Activated gamma-delta T cell treated with anti-CD3 and anti-CD28 coated beads, Interleukin-2, amount 50 U/mL, for 16 hours (primary cell): ENCODE measurements around the gene CFAP74.

Source experiments
- DNase-seq: peaks from one replicate; pipeline ENCODE4 v3.0.0-alpha.2; 2020; ENCODE audit warnings: low read depth

CFAP74 gene

DNA sequence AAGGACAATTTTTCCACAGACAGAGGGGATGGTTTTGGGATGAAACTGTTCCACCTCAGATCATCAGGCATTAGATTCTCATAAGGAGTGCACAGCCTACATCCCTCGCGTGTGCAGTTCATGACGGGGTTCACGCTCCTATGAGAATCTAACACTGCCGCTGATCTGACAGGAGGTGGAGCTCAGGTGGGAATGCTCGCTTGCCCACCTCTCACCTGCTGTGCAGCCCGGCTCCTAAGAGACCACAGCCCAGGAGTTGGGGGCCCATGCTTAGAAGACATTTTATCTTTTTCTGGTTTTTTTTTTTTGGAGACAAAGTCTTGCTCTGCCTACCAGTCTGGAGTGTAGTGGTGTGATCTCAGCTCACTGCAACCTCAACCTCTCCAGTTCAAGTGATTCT, 128.7 kb downstream of the CFAP74 start:
- no peak for DNase-seq

DNA sequence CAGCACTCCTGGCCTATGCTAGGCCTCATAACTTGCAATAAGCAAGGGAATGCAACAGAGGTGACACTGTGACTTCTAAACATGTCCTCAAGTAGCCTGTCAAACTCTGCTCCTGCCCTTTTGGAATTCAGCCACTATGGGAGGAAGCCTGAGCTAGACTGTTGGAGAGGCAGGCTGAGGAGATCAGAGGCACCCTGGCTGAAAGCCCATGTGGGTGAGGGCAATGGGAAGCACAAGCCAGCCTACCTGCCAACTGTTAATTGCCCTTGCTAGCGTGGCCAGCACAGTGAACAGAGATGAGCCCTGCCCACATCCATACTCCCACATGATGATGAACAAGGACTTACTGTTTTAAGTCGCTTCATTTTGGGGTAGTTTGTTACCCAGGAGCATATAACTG, 130.4 kb downstream of the CFAP74 start:
- no peak for DNase-seq

DNA sequence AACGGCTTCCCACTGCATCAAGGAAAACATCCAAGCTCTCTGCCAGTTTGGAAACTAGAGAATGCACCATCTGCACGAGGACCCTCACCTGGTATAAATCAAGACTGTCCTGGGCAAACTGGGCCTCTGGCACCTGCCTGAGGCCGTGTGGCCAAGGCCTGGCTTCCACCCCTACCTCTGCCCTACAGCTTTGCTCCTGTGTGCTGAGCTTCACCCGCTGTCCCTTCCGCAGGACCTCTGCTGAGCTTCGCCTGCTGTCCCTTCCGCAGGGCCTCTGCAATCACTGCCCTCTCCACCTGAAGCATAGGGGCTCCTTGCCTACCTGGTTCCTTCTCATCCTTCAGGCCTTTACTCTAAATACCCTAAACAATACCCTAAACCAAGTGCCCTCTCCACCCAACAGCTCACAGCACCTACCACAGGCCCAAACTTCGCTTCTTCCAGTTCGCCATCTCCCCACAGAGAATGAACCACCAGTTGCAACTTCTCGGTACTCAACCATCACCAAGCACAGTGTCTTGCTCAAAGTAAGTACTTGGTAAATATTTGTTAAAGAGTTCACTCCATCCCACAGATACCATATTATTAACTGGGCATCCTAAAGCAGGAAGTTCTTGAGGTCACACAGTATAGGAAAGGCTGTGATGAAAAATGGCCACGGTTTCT, 131.1 kb downstream of the CFAP74 start:
- no peak for DNase-seq
